GM23338 (cell line): ENCODE results near the gene DGLUCY.

ENCODE experiments used
- CREB1 ChIP-seq: fragments of 250-450 bp; sonication (Bioruptor Pico); IDR thresholded peaks from 2 replicates; pipeline ENCODE4 v1.5.0; 2020; ENCODE audit warnings: low read depth, mild to moderate bottlenecking, moderate library complexity
- CTCF ChIP-seq, 2 experiments: fragments of 200-600 bp in 1 of 2; sonication (generic) in 1 of 2; conservative IDR thresholded peaks; 2 replicates each; pipeline versions ENCODE4 v1.5.1 to v1.6.1; 2016 to 2017; ENCODE audit warnings: antibody characterized with exemption in 2 of 2, low read depth in 2 of 2, mild to moderate bottlenecking in 2 of 2, moderate library complexity in 1 of 2
- EZH2 ChIP-seq: fragments of 200-600 bp; sonication (generic); IDR thresholded peaks from one replicate; pipeline ENCODE4 v1.8.0; 2017; ENCODE audit warnings: antibody characterized with exemption, mild to moderate bottlenecking, low read depth; ENCODE audit not compliant: unreplicated experiment
- EZH2phosphoT487 ChIP-seq: fragments of 200-600 bp; sonication (generic); IDR thresholded peaks from one replicate; pipeline ENCODE4 v1.8.1; 2018; ENCODE audit warnings: antibody characterized with exemption; ENCODE audit not compliant: unreplicated experiment
- JUNB ChIP-seq: IDR thresholded peaks from one replicate; pipeline ENCODE4 v1.6.1; 2016; ENCODE audit warnings: antibody characterized with exemption; ENCODE audit not compliant: unreplicated experiment
- POLR2AphosphoS5 ChIP-seq: IDR thresholded peaks from 2 replicates; pipeline ENCODE4 v1.6.1; 2016; ENCODE audit warnings: antibody characterized with exemption, low read depth
- ZNF114 ChIP-seq: fragments of 250-450 bp; sonication (Bioruptor Pico); IDR thresholded peaks from 2 replicates; pipeline ENCODE4 v1.5.0; 2020; ENCODE audit warnings: mild to moderate bottlenecking, moderate library complexity
- ZNF462 ChIP-seq: fragments of 250-450 bp; sonication (Bioruptor Pico); IDR thresholded peaks from 2 replicates; pipeline ENCODE4 v1.5.0; 2020; ENCODE audit warnings: mild to moderate bottlenecking, moderate library complexity
- TF ChIP-seq, protein P1 (sequence below): IDR thresholded peaks from one replicate; pipeline ENCODE4 v1.6.1; 2018; ENCODE audit warnings: antibody characterized with exemption; ENCODE audit not compliant: unreplicated experiment

GRCh38 chr14:91249841-91250616 lies 136.2 kb downstream of the DGLUCY start:
- no peak for TF ChIP-seq EZH2
- TF ChIP-seq, protein P1, sequence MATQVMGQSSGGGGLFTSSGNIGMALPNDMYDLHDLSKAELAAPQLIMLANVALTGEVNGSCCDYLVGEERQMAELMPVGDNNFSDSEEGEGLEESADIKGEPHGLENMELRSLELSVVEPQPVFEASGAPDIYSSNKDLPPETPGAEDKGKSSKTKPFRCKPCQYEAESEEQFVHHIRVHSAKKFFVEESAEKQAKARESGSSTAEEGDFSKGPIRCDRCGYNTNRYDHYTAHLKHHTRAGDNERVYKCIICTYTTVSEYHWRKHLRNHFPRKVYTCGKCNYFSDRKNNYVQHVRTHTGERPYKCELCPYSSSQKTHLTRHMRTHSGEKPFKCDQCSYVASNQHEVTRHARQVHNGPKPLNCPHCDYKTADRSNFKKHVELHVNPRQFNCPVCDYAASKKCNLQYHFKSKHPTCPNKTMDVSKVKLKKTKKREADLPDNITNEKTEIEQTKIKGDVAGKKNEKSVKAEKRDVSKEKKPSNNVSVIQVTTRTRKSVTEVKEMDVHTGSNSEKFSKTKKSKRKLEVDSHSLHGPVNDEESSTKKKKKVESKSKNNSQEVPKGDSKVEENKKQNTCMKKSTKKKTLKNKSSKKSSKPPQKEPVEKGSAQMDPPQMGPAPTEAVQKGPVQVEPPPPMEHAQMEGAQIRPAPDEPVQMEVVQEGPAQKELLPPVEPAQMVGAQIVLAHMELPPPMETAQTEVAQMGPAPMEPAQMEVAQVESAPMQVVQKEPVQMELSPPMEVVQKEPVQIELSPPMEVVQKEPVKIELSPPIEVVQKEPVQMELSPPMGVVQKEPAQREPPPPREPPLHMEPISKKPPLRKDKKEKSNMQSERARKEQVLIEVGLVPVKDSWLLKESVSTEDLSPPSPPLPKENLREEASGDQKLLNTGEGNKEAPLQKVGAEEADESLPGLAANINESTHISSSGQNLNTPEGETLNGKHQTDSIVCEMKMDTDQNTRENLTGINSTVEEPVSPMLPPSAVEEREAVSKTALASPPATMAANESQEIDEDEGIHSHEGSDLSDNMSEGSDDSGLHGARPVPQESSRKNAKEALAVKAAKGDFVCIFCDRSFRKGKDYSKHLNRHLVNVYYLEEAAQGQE: no peak
- TF ChIP-seq CTCF (conservative IDR thresholded peaks at IDR 0.05; ENCODE audit: low read depth in 2 of 2): no peak
- TF ChIP-seq POLR2AphosphoS5: no peak
- TF ChIP-seq EZH2phosphoT487: no peak
- TF ChIP-seq ZNF114: no peak
- no peak for TF ChIP-seq ZNF462
- no peak for TF ChIP-seq CREB1 (CRISPR knock-in tag)
- TF ChIP-seq JUNB: no peak
